Panc1 (cell line): Measurements from ENCODE around the gene MYO3B. TPM values are rescaled to one million over a fixed set of nuclear protein-coding genes. Genes with fewer than 3 reads are reported as not detected.

ENCODE experiments used
- ATAC-seq: fragments of 200-7000 bp; cut with Tn5 transposase; 2 replicates; pipeline ENCODE4 v1.9.1; 2020; ENCODE audit warnings: mild to moderate bottlenecking, moderate library complexity
- BruUV-seq: library from RNA; stranded (reverse); fragments of 400-500 nt; replicated peaks from 2 replicates; lab custom pipeline; 2021; lab: Mats Ljungman, UMichigan
- CTCF ChIA-PET: fragments of 300-600 bp; sonication (Branson Sonifier 250); formaldehyde crosslinking; loops from one replicate; lab custom pipeline; 2022; ENCODE audit warnings: antibody characterized with exemption; lab: Charles Lee
- POLR2A ChIA-PET: fragments of 300-600 bp; sonication (Branson Sonifier 250); formaldehyde crosslinking; loops from one replicate; lab custom pipeline; 2022; ENCODE audit warnings: antibody characterized with exemption; lab: Charles Lee
- DNase-seq: peaks from one replicate; pipeline ENCODE4 v3.0.0-alpha.2; 2010; ENCODE audit warnings: low read depth, low spot score
- H3K27ac ChIP-seq: 2 replicates; pipeline ENCODE4 v1.5.1; 2011; ENCODE audit warnings: mild to moderate bottlenecking, low read length, inconsistent platforms
- H3K27me3 ChIP-seq: fragments of 200-500 bp; sonication (Bioruptor generic); 2 replicates; pipeline ENCODE4 v1.6.0; 2014; ENCODE audit warnings: low read length, inconsistent platforms; ENCODE audit not compliant: control insufficient read depth, insufficient read depth
- H3K36me3 ChIP-seq: fragments of 200-500 bp; sonication (Bioruptor generic); 2 replicates; pipeline ENCODE4 v1.5.1; 2014; ENCODE audit warnings: inconsistent platforms, mild to moderate bottlenecking, low read length, moderate library complexity; ENCODE audit not compliant: control insufficient read depth, insufficient read depth
- H3K4me1 ChIP-seq: 2 replicates; pipeline ENCODE4 v1.5.1; 2011; ENCODE audit warnings: inconsistent platforms, mild to moderate bottlenecking, low read length, moderate library complexity; ENCODE audit not compliant: control insufficient read depth, insufficient read depth
- H3K4me3 ChIP-seq, 2 experiments: 2 replicates each; pipeline ENCODE4 v1.5.1; 2011 to 2012; ENCODE audit warnings: low read depth in 2 of 2, low read length in 2 of 2, mild to moderate bottlenecking in 2 of 2, inconsistent platforms in 1 of 2, moderate library complexity in 1 of 2
- H3K9me3 ChIP-seq: fragments of 200-500 bp; sonication (Bioruptor generic); 2 replicates; pipeline ENCODE4 v1.5.1; 2014; ENCODE audit warnings: low read depth, mild to moderate bottlenecking, inconsistent platforms, low read length, moderate library complexity; ENCODE audit not compliant: control insufficient read depth, insufficient read depth
- POLR2AphosphoS5 ChIP-seq: IDR thresholded peaks from 2 replicates; pipeline ENCODE4 v1.6.1; 2012; ENCODE audit warnings: mild to moderate bottlenecking, low read depth, low read length, moderate library complexity
- SIN3A ChIP-seq: IDR thresholded peaks from 2 replicates; pipeline ENCODE4 v1.6.1; 2012; ENCODE audit warnings: low read depth, mild to moderate bottlenecking, low read length, moderate library complexity, borderline replicate concordance; ENCODE audit not compliant: insufficient read depth
- TCF7L2 ChIP-seq: IDR thresholded peaks from 2 replicates; pipeline ENCODE4 v1.6.1; 2011; ENCODE audit warnings: mild to moderate bottlenecking, low read depth, low read length, inconsistent platforms
- in situ Hi-C: cut with HindIII; loops from 2 replicates; pipeline ENCODE4 v1.10.0; 2016; ENCODE audit warnings: low sequenced_read_pairs, low pct_unique_long_range_greater_than_20kb
- intact Hi-C: fragments of 100-400 bp; cut with micrococcal nuclease; formaldehyde crosslinking; loops from one replicate; pipeline ENCODE4 v1.10.0; 2022; ENCODE audit not compliant: unreplicated experiment
- total RNA-seq: library from RNA; stranded (reverse); gene quantifications from one replicate; pipeline ENCODE4 v1.2.1, GENCODE V29; 2021; ENCODE audit not compliant: unreplicated experiment
- TF ChIP-seq, protein P1 (sequence below), 2 experiments: IDR thresholded peaks; 2 replicates each; pipeline ENCODE4 v1.6.1; 2011 to 2012; ENCODE audit warnings: low read depth in 2 of 2, control low read depth in 1 of 2, low read length in 1 of 2, mild to moderate bottlenecking in 1 of 2, moderate library complexity in 1 of 2; ENCODE audit not compliant: insufficient read depth in 1 of 2
- TF ChIP-seq, protein P2 (sequence below): fragments of 450-650 bp; IDR thresholded peaks from 2 replicates; pipeline ENCODE4 v1.5.1; 2017; ENCODE audit warnings: mild to moderate bottlenecking

MYO3B gene
- total RNA-seq, 1 experiment from 2014 or later: 0.05 TPM

DNA sequence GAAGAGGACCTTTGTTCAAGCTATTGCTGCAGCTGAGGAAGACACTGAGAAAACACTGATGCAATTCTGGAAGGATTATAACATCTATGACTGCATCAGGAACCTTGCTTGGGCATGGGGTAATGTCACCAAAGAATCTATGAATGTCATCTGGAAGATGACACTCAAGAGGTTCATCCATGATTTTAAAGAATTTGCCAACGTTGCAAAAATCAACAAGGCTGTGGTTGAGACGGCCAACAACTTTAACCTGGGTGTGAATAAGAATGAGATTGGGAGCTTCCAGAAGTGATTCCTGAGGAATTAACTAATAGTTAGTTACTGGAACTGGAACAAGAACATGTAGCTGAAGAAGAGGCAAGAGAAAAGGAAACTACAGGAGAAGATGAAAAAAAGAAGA, 410.8 kb downstream of the MYO3B start:
- H3K27ac ChIP-seq: no peak overlapping the region
- BruUV-seq: no TSS peak
- POLR2A ChIA-PET: no interaction called here

DNA sequence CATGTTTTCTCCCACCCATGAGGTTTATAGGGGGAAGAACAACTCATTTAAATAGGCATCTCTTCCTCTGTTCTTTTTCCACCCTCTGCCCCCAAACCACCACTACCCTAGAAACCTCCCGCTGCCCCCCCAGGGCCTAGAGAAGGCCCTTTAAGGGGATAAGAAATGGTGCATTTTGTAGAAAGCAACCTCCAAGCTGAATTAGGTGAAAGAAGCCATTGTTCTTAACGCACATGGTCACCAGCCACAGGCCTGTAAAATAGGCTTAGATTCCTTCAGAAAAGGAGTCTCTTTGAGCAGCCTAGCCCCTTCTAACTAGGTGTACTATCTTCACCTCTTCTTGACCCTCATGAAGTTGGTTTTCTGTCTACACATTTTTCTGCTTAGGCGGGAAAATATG, 418.6 kb downstream of the MYO3B start:
- intact Hi-C loops (no loop called here), in situ Hi-C loops (no loop called here)
- H3K4me1 ChIP-seq: no peaks in the 10 kb centered on the region
- POLR2A ChIA-PET: no interaction called here
- H3K27ac ChIP-seq: no peak overlapping the region
- ATAC-seq (no peak), DNase-seq (no peak)
- no peak for TF ChIP-seq SIN3A
- TF ChIP-seq, protein P1, sequence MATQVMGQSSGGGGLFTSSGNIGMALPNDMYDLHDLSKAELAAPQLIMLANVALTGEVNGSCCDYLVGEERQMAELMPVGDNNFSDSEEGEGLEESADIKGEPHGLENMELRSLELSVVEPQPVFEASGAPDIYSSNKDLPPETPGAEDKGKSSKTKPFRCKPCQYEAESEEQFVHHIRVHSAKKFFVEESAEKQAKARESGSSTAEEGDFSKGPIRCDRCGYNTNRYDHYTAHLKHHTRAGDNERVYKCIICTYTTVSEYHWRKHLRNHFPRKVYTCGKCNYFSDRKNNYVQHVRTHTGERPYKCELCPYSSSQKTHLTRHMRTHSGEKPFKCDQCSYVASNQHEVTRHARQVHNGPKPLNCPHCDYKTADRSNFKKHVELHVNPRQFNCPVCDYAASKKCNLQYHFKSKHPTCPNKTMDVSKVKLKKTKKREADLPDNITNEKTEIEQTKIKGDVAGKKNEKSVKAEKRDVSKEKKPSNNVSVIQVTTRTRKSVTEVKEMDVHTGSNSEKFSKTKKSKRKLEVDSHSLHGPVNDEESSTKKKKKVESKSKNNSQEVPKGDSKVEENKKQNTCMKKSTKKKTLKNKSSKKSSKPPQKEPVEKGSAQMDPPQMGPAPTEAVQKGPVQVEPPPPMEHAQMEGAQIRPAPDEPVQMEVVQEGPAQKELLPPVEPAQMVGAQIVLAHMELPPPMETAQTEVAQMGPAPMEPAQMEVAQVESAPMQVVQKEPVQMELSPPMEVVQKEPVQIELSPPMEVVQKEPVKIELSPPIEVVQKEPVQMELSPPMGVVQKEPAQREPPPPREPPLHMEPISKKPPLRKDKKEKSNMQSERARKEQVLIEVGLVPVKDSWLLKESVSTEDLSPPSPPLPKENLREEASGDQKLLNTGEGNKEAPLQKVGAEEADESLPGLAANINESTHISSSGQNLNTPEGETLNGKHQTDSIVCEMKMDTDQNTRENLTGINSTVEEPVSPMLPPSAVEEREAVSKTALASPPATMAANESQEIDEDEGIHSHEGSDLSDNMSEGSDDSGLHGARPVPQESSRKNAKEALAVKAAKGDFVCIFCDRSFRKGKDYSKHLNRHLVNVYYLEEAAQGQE (IDR thresholded peaks at IDR 0.05; ENCODE audit: insufficient read depth in 1 of 2, low read depth in 2 of 2, low read length in 1 of 2): no peak
- no peak for TF ChIP-seq POLR2AphosphoS5
- TF ChIP-seq, protein P2, sequence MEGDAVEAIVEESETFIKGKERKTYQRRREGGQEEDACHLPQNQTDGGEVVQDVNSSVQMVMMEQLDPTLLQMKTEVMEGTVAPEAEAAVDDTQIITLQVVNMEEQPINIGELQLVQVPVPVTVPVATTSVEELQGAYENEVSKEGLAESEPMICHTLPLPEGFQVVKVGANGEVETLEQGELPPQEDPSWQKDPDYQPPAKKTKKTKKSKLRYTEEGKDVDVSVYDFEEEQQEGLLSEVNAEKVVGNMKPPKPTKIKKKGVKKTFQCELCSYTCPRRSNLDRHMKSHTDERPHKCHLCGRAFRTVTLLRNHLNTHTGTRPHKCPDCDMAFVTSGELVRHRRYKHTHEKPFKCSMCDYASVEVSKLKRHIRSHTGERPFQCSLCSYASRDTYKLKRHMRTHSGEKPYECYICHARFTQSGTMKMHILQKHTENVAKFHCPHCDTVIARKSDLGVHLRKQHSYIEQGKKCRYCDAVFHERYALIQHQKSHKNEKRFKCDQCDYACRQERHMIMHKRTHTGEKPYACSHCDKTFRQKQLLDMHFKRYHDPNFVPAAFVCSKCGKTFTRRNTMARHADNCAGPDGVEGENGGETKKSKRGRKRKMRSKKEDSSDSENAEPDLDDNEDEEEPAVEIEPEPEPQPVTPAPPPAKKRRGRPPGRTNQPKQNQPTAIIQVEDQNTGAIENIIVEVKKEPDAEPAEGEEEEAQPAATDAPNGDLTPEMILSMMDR: no peak
- no peak for TF ChIP-seq TCF7L2
- CTCF ChIA-PET: no interaction called here
- H3K36me3 ChIP-seq: no peaks in the 10 kb centered on the region
- no TSS peak for BruUV-seq
- H3K9me3 ChIP-seq: no peaks in the 10 kb centered on the region
- H3K4me3 ChIP-seq: no peak overlapping the region
- no peaks in the 10 kb centered on the region for H3K27me3 ChIP-seq

More for the DNA sequence above, 410.8 kb downstream of the MYO3B start:
- Histone ChIP-seq H3K36me3 (no peaks in the 10 kb centered on the region), H3K4me3 (no peak overlapping the region), H3K27me3 (no peaks in the 10 kb centered on the region; the same call in 1 of the 2 replicates), H3K4me1 (no peaks in the 10 kb centered on the region), H3K9me3 (no peaks in the 10 kb centered on the region)
- intact Hi-C loops: no loop called here
- in situ Hi-C loops: no loop called here
- TF ChIP-seq TCF7L2: no peak
- no peak for TF ChIP-seq POLR2AphosphoS5
- TF ChIP-seq, protein P1 (IDR thresholded peaks at IDR 0.05; ENCODE audit: insufficient read depth in 1 of 2, low read depth in 2 of 2, low read length in 1 of 2): no peak
- TF ChIP-seq SIN3A: no peak
- TF ChIP-seq, protein P2: no peak
- CTCF ChIA-PET: no interaction called here
- DNase-seq: no peak
- ATAC-seq: no peak
